Muscle layer of duodenum (tissue), 2 donors: ENCODE data around the gene SUFU.
"Not testable (repeated sequence)": the region's sequence is repeated elsewhere in the genome, so short reads cannot be mapped to it uniquely, and the experiment has no call there.

Experiments used
- H3K27ac ChIP-seq: one replicate; pipeline ENCODE4 v1.7.0; 2013; ENCODE audit warnings: mild to moderate bottlenecking, low read length
- H3K27me3 ChIP-seq: one replicate; pipeline ENCODE4 v1.7.0; 2013; ENCODE audit warnings: low read depth, mild to moderate bottlenecking, control low read depth, low read length
- H3K36me3 ChIP-seq, 2 donors: one replicate each; pipeline ENCODE4 v1.7.0; 2013; ENCODE audit warnings: low read length in 2 of 2, control low read depth in 1 of 2, mild to moderate bottlenecking in 1 of 2; ENCODE audit not compliant: insufficient read depth in 2 of 2, control insufficient read depth in 1 of 2
- H3K4me1 ChIP-seq, 2 donors: one replicate each; pipeline ENCODE4 v1.7.0; 2013; ENCODE audit warnings: low read length in 2 of 2, mild to moderate bottlenecking in 2 of 2, control low read depth in 1 of 2, moderate library complexity in 1 of 2; ENCODE audit not compliant: insufficient read depth in 2 of 2, control insufficient read depth in 1 of 2
- H3K4me3 ChIP-seq, 2 donors: one replicate each; pipeline ENCODE4 v1.7.0; 2013; ENCODE audit warnings: low read length in 2 of 2, low read depth in 1 of 2, mild to moderate bottlenecking in 1 of 2
- H3K9me3 ChIP-seq, 2 donors: one replicate each; pipeline ENCODE4 v1.7.0; 2013; ENCODE audit warnings: low read length in 2 of 2, control low read depth in 1 of 2, mild to moderate bottlenecking in 1 of 2; ENCODE audit not compliant: control insufficient read depth in 1 of 2
- donor health status: healthy.

SUFU gene

DNA sequence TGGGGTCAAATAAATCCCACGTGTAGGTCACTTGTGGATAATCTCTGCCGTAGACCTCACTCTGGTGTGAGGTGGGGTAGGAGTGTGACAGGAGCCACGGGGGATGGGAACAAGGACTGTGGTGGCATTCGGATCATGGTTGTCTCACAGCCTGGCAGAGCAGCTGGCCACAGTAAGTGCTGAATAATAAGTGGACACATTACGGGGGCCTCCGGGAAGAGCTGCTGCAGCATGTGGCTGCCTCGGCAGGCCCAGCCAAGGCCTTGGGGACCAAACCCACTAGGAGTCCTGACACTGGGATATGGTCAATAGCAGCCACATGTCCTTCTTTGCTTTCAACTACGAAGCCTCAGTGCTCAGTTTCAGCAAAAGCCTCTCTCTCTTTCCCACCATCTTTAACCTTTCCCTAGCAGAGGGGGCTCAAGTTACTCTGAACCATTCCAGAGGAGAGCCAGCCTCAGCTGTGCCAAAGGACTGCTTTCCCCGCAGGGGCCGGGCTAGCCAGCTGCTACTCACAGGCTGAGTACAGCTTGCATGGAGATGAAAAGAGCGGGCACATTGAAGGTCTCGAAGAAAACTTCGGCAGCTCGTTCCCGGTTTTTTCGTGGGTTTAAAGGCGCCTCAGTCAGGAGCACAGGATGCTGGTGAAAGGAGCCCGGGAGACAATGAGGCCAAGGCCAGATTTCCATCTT lies 18.5 kb upstream of the SUFU start:
- H3K4me1 ChIP-seq: no peaks in the 10 kb centered on the region
- H3K9me3 ChIP-seq: no peaks in the 10 kb centered on the region
- H3K27ac ChIP-seq: no peak overlapping the region
- H3K27me3 ChIP-seq: no peaks in the 10 kb centered on the region
- H3K4me3 ChIP-seq: no peak overlapping the region
- peaks cover 76 to 95% of the 10 kb centered on the region in 2 donors for H3K36me3 ChIP-seq

DNA sequence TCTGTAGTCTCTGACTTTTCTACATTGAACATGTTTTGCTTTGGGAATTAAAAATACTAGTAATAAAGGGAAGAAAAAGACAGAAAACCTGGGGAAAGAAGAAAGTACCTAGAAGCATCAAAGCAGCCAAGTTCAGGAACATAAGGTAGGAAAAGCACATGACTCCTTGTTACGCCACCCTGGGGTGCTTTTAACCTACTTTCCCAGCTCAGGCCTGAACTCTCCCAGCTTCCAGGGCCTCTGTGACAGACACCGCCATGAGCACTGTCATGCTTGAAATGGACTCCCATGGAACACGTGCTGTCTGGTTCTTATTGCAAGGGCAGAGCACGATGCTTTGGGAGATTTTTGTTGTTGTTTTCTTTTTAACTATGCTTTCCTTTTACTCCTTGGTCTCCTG lies 12.6 kb upstream of the SUFU start:
- no peaks in the 10 kb centered on the region for H3K27me3 ChIP-seq
- peaks cover 27 to 45% of the 10 kb centered on the region in 2 donors for H3K36me3 ChIP-seq
- no peaks in the 10 kb centered on the region for H3K9me3 ChIP-seq
- H3K27ac ChIP-seq: no peak overlapping the region
- peaks cover 0 to 29% of the 10 kb centered on the region in 2 donors for H3K4me1 ChIP-seq
- no peak overlapping the region for H3K4me3 ChIP-seq

DNA sequence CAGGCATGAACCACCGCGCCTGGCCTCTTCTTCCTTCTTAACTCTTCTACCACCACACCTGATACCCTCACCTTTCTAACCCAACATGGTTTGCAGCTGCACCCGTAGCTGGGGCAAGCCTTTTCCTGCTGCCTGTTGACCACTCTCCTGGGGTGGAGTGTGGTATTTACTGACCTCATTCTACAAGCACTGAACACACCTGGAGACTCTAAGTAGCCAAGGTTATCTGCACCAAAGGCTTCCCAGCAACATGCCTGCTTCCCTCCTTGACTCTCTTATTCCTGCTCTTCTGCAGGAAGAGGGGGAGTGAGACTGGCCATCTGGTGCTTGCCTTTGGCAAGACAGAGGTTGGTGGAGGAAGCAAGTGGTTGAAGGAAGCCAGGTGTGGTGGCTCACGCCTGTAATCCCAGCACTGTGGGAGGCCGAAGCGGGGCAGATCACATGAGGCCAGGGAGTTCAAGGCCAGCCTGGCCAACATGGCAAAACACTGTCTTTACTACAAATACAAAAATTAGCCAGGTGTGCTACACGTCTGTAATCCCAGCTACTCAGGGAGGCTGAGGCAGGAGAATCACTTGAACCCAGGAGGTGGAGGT lies 11.3 kb upstream of the SUFU start:
- Histone ChIP-seq H3K4me1 (peaks cover 0 to 29% of the 10 kb centered on the region in 2 donors), H3K27me3 (no peaks in the 10 kb centered on the region), H3K36me3 (peaks cover 22 to 32% of the 10 kb centered on the region in 2 donors), H3K27ac (no peak overlapping the region), H3K9me3 (no peaks in the 10 kb centered on the region), H3K4me3 (no peak overlapping the region)

DNA sequence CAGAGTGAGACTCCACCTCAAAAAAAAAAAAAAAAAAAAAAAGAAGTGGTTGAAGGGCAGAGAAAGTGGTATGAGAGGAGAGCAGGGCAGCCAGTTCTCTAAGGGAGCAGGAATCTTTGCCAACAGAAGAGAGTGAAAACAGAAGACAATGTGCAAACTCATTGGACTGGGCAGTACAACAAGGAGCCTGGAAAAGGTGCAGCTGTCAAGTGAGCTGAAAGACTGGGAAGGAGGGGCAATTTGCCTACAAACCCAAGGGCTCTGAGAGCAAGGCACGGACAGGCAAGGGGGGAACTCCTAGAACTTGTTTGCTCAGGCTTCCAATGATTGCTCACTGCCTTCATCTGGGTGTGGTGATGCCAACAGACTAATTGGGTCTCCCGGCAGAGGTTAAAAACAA lies 10.8 kb upstream of the SUFU start:
- Histone ChIP-seq H3K27me3 (no peaks in the 10 kb centered on the region), H3K4me3 (no peak overlapping the region), H3K27ac (no peak overlapping the region), H3K9me3 (no peaks in the 10 kb centered on the region), H3K4me1 (peaks cover 0 to 29% of the 10 kb centered on the region in 2 donors), H3K36me3 (peaks cover 19 to 27% of the 10 kb centered on the region in 2 donors)

DNA sequence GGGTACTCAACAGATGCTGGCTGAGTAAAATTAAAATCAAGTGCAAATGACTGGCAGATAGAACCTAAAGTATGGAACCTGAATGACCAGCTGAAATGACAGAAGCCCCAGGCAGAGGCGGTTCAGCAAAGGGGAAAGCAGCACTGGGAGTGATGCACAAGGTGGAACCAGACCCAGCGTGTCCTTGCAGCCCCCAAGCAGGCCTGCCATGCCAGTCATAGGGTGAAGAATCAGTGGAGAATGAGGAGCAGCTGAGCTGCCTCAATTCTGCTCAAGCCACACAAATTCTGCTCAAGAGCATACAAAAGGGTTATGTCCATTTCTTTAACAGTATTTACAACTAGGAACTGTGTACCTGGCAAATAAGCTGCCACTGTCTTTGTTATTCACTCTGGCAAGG lies 10.0 kb upstream of the SUFU start:
- no peaks in the 10 kb centered on the region for H3K9me3 ChIP-seq
- peaks cover 11 to 19% of the 10 kb centered on the region in 2 donors for H3K36me3 ChIP-seq
- H3K27ac ChIP-seq: no peak overlapping the region
- H3K4me3 ChIP-seq: no peak overlapping the region
- peaks cover 0 to 33% of the 10 kb centered on the region in 2 donors for H3K4me1 ChIP-seq
- no peaks in the 10 kb centered on the region for H3K27me3 ChIP-seq

DNA sequence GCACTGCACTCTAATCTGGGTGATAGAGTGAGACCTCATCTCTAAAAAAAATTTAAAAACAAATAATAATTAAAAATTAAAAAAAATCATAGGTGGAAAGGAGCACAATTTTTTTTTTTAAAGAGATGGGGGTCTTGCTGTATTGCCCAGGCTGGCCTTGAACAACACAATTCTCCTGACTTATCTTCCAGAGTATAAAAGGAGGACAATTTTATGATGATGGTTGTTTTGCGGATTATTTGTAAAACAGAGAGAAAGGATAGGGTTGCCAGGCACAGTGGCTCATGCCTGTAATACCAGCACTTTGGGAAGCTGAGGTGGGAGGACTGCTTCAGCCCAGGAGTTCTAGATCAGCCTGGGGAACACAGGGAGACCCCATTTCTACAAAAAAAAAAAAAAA lies 6.2 kb upstream of the SUFU start:
- Histone ChIP-seq H3K4me1 (peaks cover 0 to 46% of the 10 kb centered on the region in 2 donors), H3K27ac (no peak overlapping the region), H3K9me3 (no peaks in the 10 kb centered on the region), H3K27me3 (no peaks in the 10 kb centered on the region), H3K4me3 (no peak overlapping the region), H3K36me3 (peaks cover 0 to 3% of the 10 kb centered on the region in 2 donors)

DNA sequence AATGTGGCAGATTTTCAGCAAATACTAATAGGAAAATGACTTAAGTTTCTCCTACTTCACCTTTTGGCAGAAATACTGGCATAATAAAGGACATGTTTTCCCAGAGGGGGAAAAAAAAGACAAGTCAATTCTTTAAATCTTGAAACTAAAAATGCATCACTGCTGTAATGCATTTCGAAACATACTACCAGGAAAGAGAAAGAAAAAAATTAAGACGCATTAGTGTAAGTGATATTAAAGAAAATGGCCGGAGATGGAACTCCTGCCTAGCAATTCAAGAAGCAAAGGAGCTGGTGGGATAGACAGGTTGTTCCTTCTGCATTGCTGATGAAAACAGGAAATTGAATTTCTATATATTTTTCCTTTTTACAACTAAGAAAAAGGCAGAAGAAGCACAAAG lies 4.4 kb upstream of the SUFU start:
- H3K4me1 ChIP-seq: peaks cover 5 to 37% of the 10 kb centered on the region in 2 donors
- H3K27ac ChIP-seq: no peak overlapping the region
- peaks cover 0 to 3% of the 10 kb centered on the region in 2 donors for H3K36me3 ChIP-seq
- H3K9me3 ChIP-seq: no peaks in the 10 kb centered on the region
- H3K4me3 ChIP-seq: no peak overlapping the region
- no peaks in the 10 kb centered on the region for H3K27me3 ChIP-seq

DNA sequence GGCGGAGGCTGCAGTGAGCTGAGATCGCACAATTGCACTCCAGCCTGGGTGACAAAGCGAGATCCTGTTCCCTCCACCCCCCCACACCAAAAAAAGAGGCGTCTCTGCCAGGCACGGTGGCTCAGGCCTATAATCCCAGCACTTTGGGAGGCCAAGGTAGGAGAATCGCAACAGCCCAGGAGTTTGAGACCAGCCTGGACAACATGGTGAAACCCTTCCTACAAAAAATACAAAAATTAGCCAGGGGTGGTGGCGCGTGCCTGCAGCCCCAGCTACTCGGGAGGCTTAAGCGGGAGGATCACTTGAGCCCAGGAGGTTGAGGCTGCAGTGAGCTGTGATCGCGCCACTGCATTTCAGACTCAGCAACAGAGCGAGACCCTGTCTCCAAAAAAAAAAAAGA lies 3.1 kb upstream of the SUFU start:
- not testable (repeated sequence) for H3K27me3 ChIP-seq, H3K9me3 ChIP-seq, H3K27ac ChIP-seq, H3K36me3 ChIP-seq
- Histone ChIP-seq H3K4me1 (peaks cover 5 to 47% of the 10 kb centered on the region in 2 donors), H3K4me3 (peak overlapping the region in 1 of 2 donors; percentile 93)

DNA sequence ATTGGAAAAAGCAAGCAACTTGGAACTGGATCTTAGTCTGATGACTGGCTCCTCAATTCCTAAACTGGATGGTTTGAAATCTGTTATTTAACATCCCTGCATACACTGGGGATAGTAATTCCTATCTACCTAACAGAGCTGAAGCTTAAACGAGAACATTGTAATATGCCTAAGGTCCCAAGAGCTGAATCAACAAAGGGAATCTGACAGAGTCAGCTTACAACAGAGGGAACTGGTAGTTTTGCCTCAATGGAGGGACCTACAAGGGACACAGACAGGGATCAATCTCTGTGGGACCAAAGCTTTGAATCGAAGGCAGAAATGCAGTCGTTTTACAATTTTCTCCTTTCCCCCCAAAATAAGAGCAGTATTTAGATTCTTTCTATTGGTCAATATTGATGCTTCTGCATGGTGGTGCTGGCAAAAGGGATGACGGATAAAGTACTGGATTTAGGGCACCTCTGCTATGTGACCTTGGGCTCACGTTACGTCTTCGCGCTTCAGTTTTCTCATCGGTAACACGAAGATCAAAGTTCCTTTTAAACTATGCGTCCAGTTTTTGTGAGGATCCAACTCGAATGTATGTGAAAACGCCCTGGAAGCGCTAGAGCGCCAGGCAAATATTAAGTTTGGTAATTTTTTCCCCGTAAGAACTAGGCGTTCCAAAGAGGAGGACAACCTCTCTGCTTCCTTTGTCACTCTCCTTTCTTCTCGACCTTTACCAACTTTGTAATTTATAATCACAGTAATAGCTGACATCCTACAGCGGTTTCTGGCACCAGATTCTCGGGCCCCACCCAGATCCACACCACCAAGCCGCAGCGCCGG lies 2.4 kb upstream of the SUFU start:
- H3K4me3 ChIP-seq: peak overlapping the region; percentile 93 to 95
- H3K36me3 ChIP-seq: peaks cover 0 to 3% of the 10 kb centered on the region in 2 donors
- no peaks in the 10 kb centered on the region for H3K9me3 ChIP-seq
- H3K27ac ChIP-seq: peak overlapping the region; percentile 86
- peaks cover 5 to 47% of the 10 kb centered on the region in 2 donors for H3K4me1 ChIP-seq
- no peaks in the 10 kb centered on the region for H3K27me3 ChIP-seq

DNA sequence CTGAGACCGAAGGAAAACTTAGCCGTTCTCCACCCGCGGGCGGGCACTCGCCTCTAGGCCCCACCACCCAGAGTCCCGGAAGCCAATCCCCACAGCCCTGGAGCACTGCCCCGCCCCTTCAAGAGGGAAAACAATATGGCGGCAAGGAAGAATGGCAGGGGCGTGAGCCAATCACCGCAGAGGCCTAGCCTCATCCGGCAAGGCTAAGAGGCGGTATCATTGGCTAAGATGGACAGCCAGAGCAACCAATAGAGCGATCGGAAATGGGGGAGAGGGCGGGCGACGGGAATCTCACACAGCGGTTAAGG lies 1.8 kb upstream of the SUFU start:
- H3K9me3 ChIP-seq: no peaks in the 10 kb centered on the region
- H3K27ac ChIP-seq: peak overlapping the region; percentile 93
- peaks cover 5 to 47% of the 10 kb centered on the region in 2 donors for H3K4me1 ChIP-seq

DNA sequence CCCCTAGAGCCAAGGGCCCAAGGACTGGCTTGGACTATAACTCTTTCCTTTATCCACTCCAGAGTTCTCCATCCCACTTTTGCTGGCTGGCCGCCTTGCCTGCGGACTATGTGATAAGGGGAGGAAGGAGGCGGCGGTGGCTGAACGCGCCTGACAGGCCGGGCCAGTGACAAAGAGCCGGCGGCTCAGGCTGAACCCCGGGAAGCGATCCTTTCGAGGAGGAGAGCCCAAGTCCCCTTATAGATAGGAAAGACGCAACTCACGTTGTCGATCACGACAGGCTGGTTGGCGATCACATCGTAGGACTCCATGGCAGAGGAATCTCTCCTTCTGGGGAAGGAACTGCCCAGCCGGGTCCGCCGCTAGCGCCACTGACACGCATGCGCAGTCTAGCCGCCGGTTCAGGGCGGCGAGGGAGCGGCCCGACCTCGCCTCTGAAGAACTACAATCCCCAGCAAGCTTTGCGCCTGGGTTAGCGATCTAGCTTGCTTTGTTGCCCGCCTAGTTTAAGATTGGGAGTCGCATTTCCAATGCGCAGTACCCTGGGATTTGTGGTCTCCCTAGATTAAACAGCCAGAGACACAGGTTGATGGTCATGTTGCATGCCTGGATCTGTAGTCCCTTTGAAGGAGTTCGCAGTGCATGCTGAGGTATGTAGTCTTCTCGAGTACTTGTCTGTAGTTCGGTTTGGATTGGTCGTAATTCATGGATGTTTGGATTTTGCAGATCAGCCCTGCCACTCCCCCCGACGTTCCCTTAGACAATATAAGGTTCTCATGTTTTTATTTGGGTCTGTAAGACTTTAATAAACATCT lies 1.2 kb upstream of the SUFU start, which contains the start of gene ACTR1A:
Gene ACTR1A (minus strand): TSS at position 376 of the 815 bp plus-strand sequence. CDS start 65 bp downstream, at position 311.
- Histone ChIP-seq H3K9me3 (no peaks in the 10 kb centered on the region), H3K4me1 (peaks cover 5 to 47% of the 10 kb centered on the region in 2 donors), H3K36me3 (peaks cover 0 to 3% of the 10 kb centered on the region in 2 donors), H3K27me3 (no peaks in the 10 kb centered on the region), H3K4me3 (peak within 1 kb of the TSS; percentile 93 to 95), H3K27ac (peak within 1 kb of the TSS; percentile 93)

More for the DNA sequence above, 1.8 kb upstream of the SUFU start:
- Histone ChIP-seq H3K4me3 (peak overlapping the region; percentile 93 to 95), H3K36me3 (peaks cover 0 to 3% of the 10 kb centered on the region in 2 donors), H3K27me3 (no peaks in the 10 kb centered on the region)
